HL-60 (cell line): ENCODE measurements around the gene KAZALD1.

Source experiments
- DNase-seq, 2 experiments: peaks; one replicate each; pipeline ENCODE4 v3.0.0-alpha.2; 2010 to 2020; ENCODE audit warnings: low read depth in 1 of 2, low spot score in 1 of 2
- H3K27ac ChIP-seq: fragments of 250-450 bp; sonication (Bioruptor Pico); replicated peaks from 2 replicates; pipeline ENCODE4 v1.5.1; 2020; ENCODE audit warnings: mild to moderate bottlenecking, moderate library complexity
- H3K27me3 ChIP-seq: fragments of 250-450 bp; sonication (Bioruptor Pico); 2 replicates; pipeline ENCODE4 v1.5.1; 2021; ENCODE audit warnings: mild to moderate bottlenecking, moderate library complexity; ENCODE audit not compliant: insufficient read depth, poor library complexity, severe bottlenecking
- H3K4me3 ChIP-seq: replicated peaks from 2 replicates; pipeline ENCODE4 v1.5.1; 2011; ENCODE audit warnings: mild to moderate bottlenecking, control low read depth, low read length; ENCODE audit not compliant: insufficient read depth
- CTCF ChIP-seq: IDR thresholded peaks from one replicate; pipeline ENCODE4 v1.5.1; 2011; ENCODE audit warnings: low read length, control low read depth, inconsistent platforms; ENCODE audit not compliant: insufficient read depth
- GABPA ChIP-seq: IDR thresholded peaks from 2 replicates; pipeline ENCODE4 v1.6.1; 2012; ENCODE audit warnings: low read depth
- POLR2AphosphoS5 ChIP-seq: IDR thresholded peaks from 2 replicates; pipeline ENCODE4 v1.6.1; 2012; ENCODE audit warnings: low read depth
- SPI1 ChIP-seq: IDR thresholded peaks from 2 replicates; pipeline ENCODE4 v1.6.1; 2012; ENCODE audit warnings: low read depth, mild to moderate bottlenecking, borderline replicate concordance
- TF ChIP-seq, protein P1 (sequence below): IDR thresholded peaks from 2 replicates; pipeline ENCODE4 v1.6.1; 2012; ENCODE audit warnings: low read depth; ENCODE audit not compliant: insufficient replicate concordance

Gene KAZALD1

GRCh38 chr10:101052285-101052684 is 9.5 kb upstream of the KAZALD1 start:
- Histone ChIP-seq H3K4me3 (no peak overlapping the region), H3K27ac (no peak overlapping the region), H3K27me3 (peaks cover 2% of the 10 kb centered on the region)
- no peak for DNase-seq
- TF ChIP-seq SPI1 = no peak
- TF ChIP-seq CTCF = no peak
- no peak for TF ChIP-seq POLR2AphosphoS5
- TF ChIP-seq, protein P1, sequence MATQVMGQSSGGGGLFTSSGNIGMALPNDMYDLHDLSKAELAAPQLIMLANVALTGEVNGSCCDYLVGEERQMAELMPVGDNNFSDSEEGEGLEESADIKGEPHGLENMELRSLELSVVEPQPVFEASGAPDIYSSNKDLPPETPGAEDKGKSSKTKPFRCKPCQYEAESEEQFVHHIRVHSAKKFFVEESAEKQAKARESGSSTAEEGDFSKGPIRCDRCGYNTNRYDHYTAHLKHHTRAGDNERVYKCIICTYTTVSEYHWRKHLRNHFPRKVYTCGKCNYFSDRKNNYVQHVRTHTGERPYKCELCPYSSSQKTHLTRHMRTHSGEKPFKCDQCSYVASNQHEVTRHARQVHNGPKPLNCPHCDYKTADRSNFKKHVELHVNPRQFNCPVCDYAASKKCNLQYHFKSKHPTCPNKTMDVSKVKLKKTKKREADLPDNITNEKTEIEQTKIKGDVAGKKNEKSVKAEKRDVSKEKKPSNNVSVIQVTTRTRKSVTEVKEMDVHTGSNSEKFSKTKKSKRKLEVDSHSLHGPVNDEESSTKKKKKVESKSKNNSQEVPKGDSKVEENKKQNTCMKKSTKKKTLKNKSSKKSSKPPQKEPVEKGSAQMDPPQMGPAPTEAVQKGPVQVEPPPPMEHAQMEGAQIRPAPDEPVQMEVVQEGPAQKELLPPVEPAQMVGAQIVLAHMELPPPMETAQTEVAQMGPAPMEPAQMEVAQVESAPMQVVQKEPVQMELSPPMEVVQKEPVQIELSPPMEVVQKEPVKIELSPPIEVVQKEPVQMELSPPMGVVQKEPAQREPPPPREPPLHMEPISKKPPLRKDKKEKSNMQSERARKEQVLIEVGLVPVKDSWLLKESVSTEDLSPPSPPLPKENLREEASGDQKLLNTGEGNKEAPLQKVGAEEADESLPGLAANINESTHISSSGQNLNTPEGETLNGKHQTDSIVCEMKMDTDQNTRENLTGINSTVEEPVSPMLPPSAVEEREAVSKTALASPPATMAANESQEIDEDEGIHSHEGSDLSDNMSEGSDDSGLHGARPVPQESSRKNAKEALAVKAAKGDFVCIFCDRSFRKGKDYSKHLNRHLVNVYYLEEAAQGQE = no peak
- TF ChIP-seq GABPA = no peak

GRCh38 chr10:101053516-101053915 is 8.3 kb upstream of the KAZALD1 start:
- no peak for TF ChIP-seq SPI1
- TF ChIP-seq GABPA = no peak
- TF ChIP-seq, protein P1 = no peak
- no peak for TF ChIP-seq CTCF
- no peak for TF ChIP-seq POLR2AphosphoS5
- Histone ChIP-seq H3K4me3 (no peak overlapping the region), H3K27me3 (peaks cover 2% of the 10 kb centered on the region), H3K27ac (no peak overlapping the region)
- no peak for DNase-seq

GRCh38 chr10:101054351-101054750 is 7.4 kb upstream of the KAZALD1 start:
- TF ChIP-seq, protein P1 = no peak
- TF ChIP-seq POLR2AphosphoS5 (no peak), SPI1 (no peak), GABPA (no peak), CTCF (no peak)

More at GRCh38 chr10:101054351-101054750, 7.4 kb upstream of the KAZALD1 start:
- no peak overlapping the region for H3K27ac ChIP-seq
- H3K4me3 ChIP-seq = no peak overlapping the region
- H3K27me3 ChIP-seq = peaks cover 2% of the 10 kb centered on the region
- DNase-seq = no peak
